TTC549 (cell line): ENCODE measurements around the gene LHFPL6.

ENCODE experiments used
- FAIRE-seq: peaks from 2 replicates; lab custom pipeline; 2012; peaks lifted over from hg19 to GRCh38; lab: Jason Lieb, UNC

The LHFPL6 gene

DNA sequence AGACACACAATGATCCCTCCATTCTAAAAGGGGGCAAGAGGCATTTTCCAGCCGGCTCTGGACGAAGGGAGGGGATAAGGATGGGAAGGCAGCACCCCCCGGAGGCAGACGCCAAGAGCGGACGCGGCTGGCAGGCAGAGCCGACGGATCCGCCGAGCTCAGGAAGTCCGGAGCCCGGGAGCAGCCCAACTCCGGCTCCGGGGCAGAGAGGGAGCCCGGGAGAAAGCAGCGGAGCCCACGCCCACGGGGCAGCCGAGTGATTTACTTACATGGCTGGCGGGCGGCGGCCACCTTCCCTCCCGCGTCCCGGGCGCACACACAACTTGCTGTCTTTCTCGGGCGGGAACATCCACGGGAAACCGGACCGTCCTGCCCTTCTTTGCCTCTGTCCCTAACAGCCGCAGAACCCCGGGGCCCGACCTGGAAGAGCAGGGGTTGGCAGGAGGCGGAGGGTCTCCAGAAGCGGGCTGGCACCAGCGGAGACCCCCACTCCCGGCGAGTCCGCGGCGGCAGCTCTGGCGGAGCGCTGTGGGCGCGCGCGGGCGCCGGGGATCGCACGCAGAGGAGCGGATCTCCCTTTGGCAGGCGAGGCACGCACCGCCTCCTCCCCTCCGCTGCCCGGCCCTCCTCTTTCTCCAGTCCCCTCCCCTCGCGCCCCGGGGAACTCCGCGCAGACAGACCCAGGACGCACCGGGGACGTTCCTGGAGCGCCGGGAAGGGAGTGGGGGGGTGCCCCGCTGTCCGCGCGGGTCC, at the start of gene LHFPL6:
LHFPL6 (minus strand) TSS at position 580 of the 753 bp plus-strand sequence.
- no peak for FAIRE-seq

DNA sequence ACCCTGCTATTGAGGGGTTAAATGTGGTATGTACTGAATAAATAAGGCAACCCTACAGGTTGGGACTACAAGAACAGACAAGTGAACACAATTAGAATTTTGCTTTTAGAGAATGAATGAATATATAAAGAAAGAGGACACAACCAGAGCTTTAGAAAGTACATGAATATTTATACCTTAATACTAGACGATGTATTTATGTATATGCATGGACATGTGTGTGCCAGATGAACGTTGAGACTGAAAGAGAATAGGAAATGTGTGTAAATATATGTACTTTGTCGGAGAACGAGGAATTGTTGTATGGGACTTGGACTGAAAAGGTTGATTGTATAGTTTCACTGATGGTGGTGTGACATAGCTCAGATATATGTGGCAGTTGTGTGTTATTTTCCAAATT, 43.1 kb upstream of the LHFPL6 start:
- FAIRE-seq, result no peak

DNA sequence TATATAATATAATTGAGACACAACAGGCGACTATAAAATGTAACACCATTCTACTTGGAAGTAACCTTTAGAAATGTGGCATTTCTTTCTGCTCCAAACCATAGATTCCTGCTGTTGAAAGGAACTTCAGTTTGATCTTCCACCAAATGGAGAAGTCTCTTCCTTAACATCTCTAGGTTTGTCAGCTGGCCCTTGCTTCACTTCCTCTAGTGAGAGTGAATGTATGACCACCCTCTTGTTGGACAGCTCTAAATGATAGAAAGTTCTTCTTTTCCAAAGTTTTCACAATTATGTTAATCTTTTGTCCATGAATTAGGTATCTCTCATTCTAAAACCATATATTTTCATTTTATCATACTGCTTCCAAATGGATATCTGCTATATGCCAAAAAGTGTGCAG, 38.7 kb upstream of the LHFPL6 start:
- no peak for FAIRE-seq

DNA sequence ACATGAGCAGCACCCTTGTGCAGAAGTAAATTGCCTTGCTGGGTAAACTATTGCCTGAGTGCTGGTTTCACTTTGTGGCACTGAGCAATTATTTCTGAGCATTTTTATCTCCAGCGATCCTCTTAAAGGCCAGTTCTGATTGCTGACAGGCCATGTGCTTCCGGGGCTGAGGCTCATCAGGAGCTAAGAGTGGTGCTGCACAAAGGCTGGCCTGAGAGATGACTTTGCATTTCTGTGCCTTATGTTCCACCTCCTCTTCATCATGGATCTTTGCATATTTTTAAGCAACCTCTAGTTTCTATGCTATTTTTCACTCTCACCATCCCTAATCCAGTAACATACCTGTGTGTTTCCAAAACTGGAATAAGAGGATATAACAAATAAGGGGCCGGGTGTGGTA, 34.9 kb upstream of the LHFPL6 start:
- no peak for FAIRE-seq

DNA sequence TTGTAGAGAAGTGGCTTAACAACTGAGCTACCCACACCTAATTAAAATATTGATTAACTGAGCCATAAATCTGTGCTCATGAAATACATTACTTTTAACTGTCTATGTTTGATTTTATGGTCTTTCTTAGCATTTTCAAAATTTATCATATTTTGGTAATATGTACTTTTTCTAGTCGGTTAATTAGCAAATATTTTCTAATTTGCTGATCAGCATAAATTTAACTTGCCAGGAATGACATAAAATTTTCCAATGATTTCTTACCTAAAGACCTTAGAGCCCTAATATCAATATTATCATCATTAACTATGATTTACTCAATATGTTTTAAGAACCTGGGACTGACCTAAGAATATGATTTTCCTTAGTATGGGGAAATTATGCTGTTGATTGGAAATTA, 32.6 kb upstream of the LHFPL6 start:
- FAIRE-seq, result no peak

- no peak for FAIRE-seq
These were observed 30.0 kb upstream of the LHFPL6 start for GRCh38 chr13:39632994-39633393.

- no peak for FAIRE-seq
These were observed 28.3 kb upstream of the LHFPL6 start for GRCh38 chr13:39631307-39631706.

- FAIRE-seq, result no peak
These were observed 20.5 kb upstream of the LHFPL6 start for GRCh38 chr13:39623466-39623865.

- no peak for FAIRE-seq
These were observed 15.6 kb upstream of the LHFPL6 start for GRCh38 chr13:39618561-39618960.

GRCh38 chr13:39616087-39616694, 13.2 kb upstream of the LHFPL6 start:
- FAIRE-seq, result peak; percentile 42

- FAIRE-seq, result peak; percentile 67
These were observed 9.1 kb upstream of the LHFPL6 start for GRCh38 chr13:39612023-39612637.

- FAIRE-seq, result no peak
These were observed 4.9 kb upstream of the LHFPL6 start for GRCh38 chr13:39607876-39608275.

- FAIRE-seq, result no peak
These were observed 2.8 kb upstream of the LHFPL6 start for GRCh38 chr13:39605677-39606320.

- no peak for FAIRE-seq
These were observed 1.8 kb upstream of the LHFPL6 start for GRCh38 chr13:39604756-39605155.

- FAIRE-seq, result no peak
These were observed 493 bp upstream of the LHFPL6 start for GRCh38 chr13:39603424-39603947.

- no peak for FAIRE-seq
These were observed 748 bp downstream of the LHFPL6 start for GRCh38 chr13:39602277-39602613.

DNA sequence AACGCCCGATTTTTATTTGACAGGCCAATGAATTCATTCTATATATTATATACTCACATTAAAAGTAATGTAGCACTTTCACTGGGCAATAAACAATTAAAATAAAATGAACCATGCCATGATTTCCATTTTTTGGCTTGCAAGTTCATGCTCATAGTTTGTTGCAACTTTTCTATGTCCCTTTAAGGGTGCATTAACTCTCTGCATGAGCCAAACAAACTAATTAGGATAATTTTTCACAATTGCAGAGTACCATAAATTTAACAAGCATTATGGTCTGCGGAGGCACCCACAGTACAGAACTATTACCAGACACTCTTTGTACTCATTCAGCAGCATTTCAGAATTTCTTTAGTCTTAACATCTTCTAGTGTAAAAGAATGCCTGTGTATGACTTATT, 1.4 kb downstream of the LHFPL6 start:
- FAIRE-seq, result no peak

DNA sequence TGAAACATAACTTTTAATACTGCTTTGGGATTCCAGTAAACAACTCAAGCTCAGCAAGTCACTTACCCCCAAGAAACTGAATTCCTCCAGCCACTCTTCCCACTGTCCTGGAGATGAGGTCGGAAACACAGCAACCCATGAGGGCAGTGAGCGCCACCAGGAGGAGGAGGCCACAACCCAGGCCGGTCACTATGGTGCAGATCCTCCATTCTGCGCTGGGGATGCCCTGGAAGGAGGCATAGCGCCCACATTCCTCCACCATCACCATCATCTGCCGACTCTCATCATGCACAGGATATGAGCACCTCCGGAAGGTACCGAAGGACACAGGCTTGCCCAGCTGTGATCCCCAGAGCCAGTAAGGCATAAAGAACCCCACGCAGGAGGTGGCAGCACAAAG, 2.2 kb downstream of the LHFPL6 start:
- no peak for FAIRE-seq

DNA sequence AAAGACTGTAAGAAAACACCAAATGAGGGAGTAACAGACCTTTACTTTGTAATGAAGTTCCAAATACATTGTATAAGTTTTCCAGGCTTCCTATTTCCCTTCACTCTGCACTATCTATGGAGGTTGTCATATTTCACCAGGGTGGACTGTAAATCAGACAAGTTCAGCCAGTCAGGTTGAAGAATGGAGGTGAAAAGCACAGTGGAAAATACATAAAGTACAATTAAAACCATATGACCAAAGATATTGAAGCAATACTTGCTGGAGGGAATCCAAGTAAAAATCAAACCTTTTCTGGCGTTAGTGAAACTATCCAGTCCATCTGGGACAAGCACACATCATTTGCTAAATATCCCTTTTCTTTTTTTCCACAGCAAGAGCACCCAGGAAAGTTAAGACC, 3.2 kb downstream of the LHFPL6 start:
- FAIRE-seq, result no peak

DNA sequence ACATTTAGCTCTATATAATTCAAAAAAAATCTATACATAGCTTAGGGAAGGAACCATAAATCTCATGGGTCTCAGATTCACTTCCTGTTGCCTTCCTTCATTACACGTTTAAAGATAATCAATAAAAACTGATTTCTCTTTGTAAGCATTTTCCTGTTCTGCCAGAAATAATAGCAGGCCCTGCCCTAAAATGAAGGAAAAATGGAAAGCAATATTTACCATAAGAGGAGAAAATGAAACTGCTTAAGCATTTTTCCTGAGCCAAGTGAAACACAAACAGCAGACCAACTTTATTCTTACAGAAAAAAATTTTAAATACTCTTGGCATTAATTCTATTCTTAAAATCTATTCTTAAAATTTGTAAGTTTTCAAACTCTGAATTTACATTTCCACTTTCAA, 4.0 kb downstream of the LHFPL6 start:
- no peak for FAIRE-seq

DNA sequence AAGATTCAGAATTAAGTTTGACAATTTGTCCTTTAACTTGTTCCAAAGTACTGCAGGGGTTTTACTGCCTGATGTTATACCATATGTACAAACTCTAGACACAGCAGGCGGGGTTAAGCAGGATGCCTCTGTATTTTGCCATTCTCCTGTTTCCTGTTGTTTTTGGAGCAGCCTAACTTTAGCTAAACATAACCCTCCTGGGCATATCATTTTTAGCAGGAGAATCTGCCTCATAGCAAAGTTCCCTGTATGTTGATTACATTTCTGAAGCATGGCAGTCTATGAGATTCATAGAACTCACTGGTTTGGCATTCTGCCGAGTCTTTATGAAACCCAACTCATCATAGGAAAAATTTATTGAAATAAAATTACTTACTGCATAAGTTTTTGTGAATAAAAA, 5.2 kb downstream of the LHFPL6 start:
- no peak for FAIRE-seq

- no peak for FAIRE-seq
These were observed 6.3 kb downstream of the LHFPL6 start for GRCh38 chr13:39596685-39597084.

DNA sequence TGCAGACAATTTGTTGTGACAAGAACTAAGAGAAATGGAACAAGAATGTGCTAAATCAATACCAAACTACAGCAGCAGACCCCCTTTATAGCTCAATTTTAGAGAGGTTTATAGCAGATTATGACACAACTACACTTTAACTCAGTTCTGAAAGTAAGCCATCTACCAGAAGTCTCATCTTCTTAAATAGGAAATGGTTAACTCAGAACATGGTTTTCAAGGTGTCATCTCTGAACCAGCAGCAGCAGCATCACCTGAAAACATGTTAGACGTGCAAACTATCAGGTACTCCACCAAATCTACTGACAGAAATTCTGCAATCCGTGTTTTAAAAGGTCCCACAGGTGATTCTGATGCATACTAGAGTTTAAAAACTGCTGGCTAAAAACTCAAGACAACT, 6.8 kb downstream of the LHFPL6 start:
- FAIRE-seq, result no peak
